Neural cell (in vitro differentiated cells): ENCODE measurements around the gene PTPRZ1. TPM values are rescaled to one million over a fixed set of nuclear protein-coding genes. Genes with fewer than 3 reads are reported as not detected.

Experiments
- H2AFZ ChIP-seq: fragments of 200-600, 300-800 bp; sonication (generic), shearing (Covaris generic); 2 replicates; pipeline ENCODE4 v1.6.0; 2014; ENCODE audit warnings: low read depth, mild to moderate bottlenecking, antibody characterized with exemption, low read length, moderate library complexity
- H3F3A ChIP-seq: fragments of 200-600 bp; shearing (Covaris generic); 2 replicates; pipeline ENCODE4 v1.6.1; 2016; ENCODE audit warnings: mild to moderate bottlenecking, moderate library complexity, mixed read lengths, antibody characterized with exemption, low read length; ENCODE audit not compliant: insufficient read depth, poor library complexity, severe bottlenecking
- H3K27ac ChIP-seq: fragments of 200-600, 300-800 bp; sonication (generic), shearing (Covaris generic); 2 replicates; pipeline ENCODE4 v1.5.1; 2014; ENCODE audit warnings: mild to moderate bottlenecking, low read length, moderate library complexity
- H3K27me3 ChIP-seq: fragments of 300-800, 200-600 bp; sonication (generic), shearing (Covaris generic); 2 replicates; pipeline ENCODE4 v1.6.0; 2014; ENCODE audit warnings: mild to moderate bottlenecking, low read depth, low read length, moderate library complexity; ENCODE audit not compliant: insufficient read depth
- H3K36me3 ChIP-seq: fragments of 300-800, 200-600 bp; sonication (generic), shearing (Covaris generic); 2 replicates; pipeline ENCODE4 v1.5.1; 2014; ENCODE audit warnings: mild to moderate bottlenecking, antibody characterized with exemption, low read length, moderate library complexity; ENCODE audit not compliant: insufficient read depth
- H3K4me2 ChIP-seq: fragments of 300-800, 200-600 bp; sonication (generic), shearing (Covaris generic); 2 replicates; pipeline ENCODE4 v1.6.0; 2014; ENCODE audit warnings: mild to moderate bottlenecking, low read length
- H3K4me3 ChIP-seq: fragments of 300-800, 200-600 bp; sonication (generic), shearing (Covaris generic); 2 replicates; pipeline ENCODE4 v1.5.1; 2014; ENCODE audit warnings: mild to moderate bottlenecking, low read length, moderate library complexity
- H3K79me2 ChIP-seq: fragments of 200-600 bp; shearing (Covaris generic); replicated peaks from 2 replicates; pipeline ENCODE4 v1.6.0; 2014; ENCODE audit warnings: mild to moderate bottlenecking, low read length, moderate library complexity; ENCODE audit not compliant: insufficient read depth
- H3K9ac ChIP-seq: fragments of 300-800, 200-600 bp; sonication (generic), shearing (Covaris generic); 2 replicates; pipeline ENCODE4 v1.6.1; 2016; ENCODE audit warnings: mild to moderate bottlenecking, low read length, mixed read lengths
- H3K9me2 ChIP-seq: fragments of 200-600 bp; shearing (Covaris generic); 2 replicates; pipeline ENCODE4 v1.6.1; 2016; ENCODE audit warnings: mild to moderate bottlenecking, low read length, mixed read lengths; ENCODE audit not compliant: insufficient read depth
- H3K9me3 ChIP-seq: fragments of 200-600, 300-800 bp; sonication (generic), shearing (Covaris generic); 2 replicates; pipeline ENCODE4 v1.6.1; 2016; ENCODE audit warnings: mild to moderate bottlenecking, mixed run types, low read length, moderate library complexity, mixed read lengths
- H4K20me1 ChIP-seq: fragments of 200-600 bp; shearing (Covaris generic); 2 replicates; pipeline ENCODE4 v1.6.1; 2016; ENCODE audit warnings: mild to moderate bottlenecking, mixed run types; ENCODE audit not compliant: insufficient read depth
- EP300 ChIP-seq: fragments of 450-650 bp; conservative IDR thresholded peaks from 2 replicates; pipeline ENCODE4 v1.6.1; 2014; ENCODE audit warnings: antibody characterized with exemption, mild to moderate bottlenecking, moderate library complexity; ENCODE audit not compliant: poor library complexity, severe bottlenecking
- EZH2 ChIP-seq: fragments of 200-600, 300-800 bp; shearing (Covaris generic), sonication (generic); IDR thresholded peaks from 2 replicates; pipeline ENCODE4 v1.6.1; 2014; ENCODE audit warnings: antibody characterized with exemption, low read length, borderline replicate concordance, mild to moderate bottlenecking; ENCODE audit not compliant: insufficient read depth, poor library complexity, severe bottlenecking
- MXI1 ChIP-seq: fragments of 450-650 bp; conservative IDR thresholded peaks from 2 replicates; pipeline ENCODE4 v1.6.1; 2014; ENCODE audit warnings: antibody characterized with exemption, mild to moderate bottlenecking; ENCODE audit not compliant: poor library complexity, severe bottlenecking
- POLR2AphosphoS5 ChIP-seq: IDR thresholded peaks from 2 replicates; pipeline ENCODE4 v1.6.1; 2012
- RAD21 ChIP-seq: fragments of 450-650 bp; conservative IDR thresholded peaks from 2 replicates; pipeline ENCODE4 v1.6.1; 2014; ENCODE audit warnings: antibody characterized with exemption, mild to moderate bottlenecking, moderate library complexity
- SMC3 ChIP-seq: fragments of 450-650 bp; conservative IDR thresholded peaks from 2 replicates; pipeline ENCODE4 v1.6.1; 2014; ENCODE audit warnings: antibody characterized with exemption, mild to moderate bottlenecking, moderate library complexity; ENCODE audit not compliant: poor library complexity
- TAF1 ChIP-seq: IDR thresholded peaks from 2 replicates; pipeline ENCODE4 v1.6.1; 2012; ENCODE audit warnings: low read depth
- polyA plus RNA-seq: library from polyadenylated mRNA; depleted of rRNA; stranded (reverse); fragments of >200 nt; gene quantifications from 2 replicates; pipeline ENCODE4 v1.2.3, GENCODE V29; 2014
- TF ChIP-seq, protein P1 (sequence below): IDR thresholded peaks from 2 replicates; pipeline ENCODE4 v1.6.1; 2012; ENCODE audit warnings: borderline replicate concordance
- TF ChIP-seq, protein P2 (sequence below): fragments of 450-650 bp; IDR thresholded peaks from 2 replicates; pipeline ENCODE4 v1.5.1; 2014; ENCODE audit warnings: antibody characterized with exemption, mild to moderate bottlenecking, moderate library complexity; ENCODE audit not compliant: poor library complexity, severe bottlenecking

PTPRZ1 gene
- polyA plus RNA-seq, 1 donor from 2014 or later, result 11.8 TPM

DNA sequence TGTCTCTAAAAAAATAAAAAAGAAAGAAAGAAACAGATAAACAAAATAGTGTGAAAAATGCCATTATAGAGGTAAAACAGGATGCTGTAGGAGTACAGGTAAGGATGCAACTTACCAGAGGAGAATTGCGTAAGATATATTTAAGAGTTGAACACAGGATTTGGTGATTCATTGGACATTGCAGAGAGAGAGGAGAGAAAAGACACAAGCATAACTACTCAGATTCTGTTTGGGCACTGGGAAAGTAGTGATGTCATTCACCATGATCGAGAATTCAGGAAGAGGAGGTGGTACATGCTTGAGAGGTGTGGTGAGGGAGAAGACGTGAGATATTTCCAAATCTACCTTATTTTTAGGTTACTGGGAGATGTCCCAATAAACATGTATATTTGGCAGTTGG, 173.4 kb downstream of the PTPRZ1 start:
- no peak overlapping the region for H2AFZ ChIP-seq
- no peaks in the 10 kb centered on the region for H3K27me3 ChIP-seq
- H3K27ac ChIP-seq, result no peak overlapping the region
- H3K9ac ChIP-seq, result no peak overlapping the region
- H3F3A ChIP-seq, result no peaks in the 10 kb centered on the region
- no peaks in the 10 kb centered on the region for H4K20me1 ChIP-seq
- H3K4me3 ChIP-seq, result no peak overlapping the region
- TF ChIP-seq MXI1 (no peak), EP300 (no peak), EZH2 (no peak), TAF1 (no peak), SMC3 (no peak), RAD21 (no peak), POLR2AphosphoS5 (no peak)
- TF ChIP-seq, protein P1, sequence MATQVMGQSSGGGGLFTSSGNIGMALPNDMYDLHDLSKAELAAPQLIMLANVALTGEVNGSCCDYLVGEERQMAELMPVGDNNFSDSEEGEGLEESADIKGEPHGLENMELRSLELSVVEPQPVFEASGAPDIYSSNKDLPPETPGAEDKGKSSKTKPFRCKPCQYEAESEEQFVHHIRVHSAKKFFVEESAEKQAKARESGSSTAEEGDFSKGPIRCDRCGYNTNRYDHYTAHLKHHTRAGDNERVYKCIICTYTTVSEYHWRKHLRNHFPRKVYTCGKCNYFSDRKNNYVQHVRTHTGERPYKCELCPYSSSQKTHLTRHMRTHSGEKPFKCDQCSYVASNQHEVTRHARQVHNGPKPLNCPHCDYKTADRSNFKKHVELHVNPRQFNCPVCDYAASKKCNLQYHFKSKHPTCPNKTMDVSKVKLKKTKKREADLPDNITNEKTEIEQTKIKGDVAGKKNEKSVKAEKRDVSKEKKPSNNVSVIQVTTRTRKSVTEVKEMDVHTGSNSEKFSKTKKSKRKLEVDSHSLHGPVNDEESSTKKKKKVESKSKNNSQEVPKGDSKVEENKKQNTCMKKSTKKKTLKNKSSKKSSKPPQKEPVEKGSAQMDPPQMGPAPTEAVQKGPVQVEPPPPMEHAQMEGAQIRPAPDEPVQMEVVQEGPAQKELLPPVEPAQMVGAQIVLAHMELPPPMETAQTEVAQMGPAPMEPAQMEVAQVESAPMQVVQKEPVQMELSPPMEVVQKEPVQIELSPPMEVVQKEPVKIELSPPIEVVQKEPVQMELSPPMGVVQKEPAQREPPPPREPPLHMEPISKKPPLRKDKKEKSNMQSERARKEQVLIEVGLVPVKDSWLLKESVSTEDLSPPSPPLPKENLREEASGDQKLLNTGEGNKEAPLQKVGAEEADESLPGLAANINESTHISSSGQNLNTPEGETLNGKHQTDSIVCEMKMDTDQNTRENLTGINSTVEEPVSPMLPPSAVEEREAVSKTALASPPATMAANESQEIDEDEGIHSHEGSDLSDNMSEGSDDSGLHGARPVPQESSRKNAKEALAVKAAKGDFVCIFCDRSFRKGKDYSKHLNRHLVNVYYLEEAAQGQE, result no peak
- TF ChIP-seq, protein P2, sequence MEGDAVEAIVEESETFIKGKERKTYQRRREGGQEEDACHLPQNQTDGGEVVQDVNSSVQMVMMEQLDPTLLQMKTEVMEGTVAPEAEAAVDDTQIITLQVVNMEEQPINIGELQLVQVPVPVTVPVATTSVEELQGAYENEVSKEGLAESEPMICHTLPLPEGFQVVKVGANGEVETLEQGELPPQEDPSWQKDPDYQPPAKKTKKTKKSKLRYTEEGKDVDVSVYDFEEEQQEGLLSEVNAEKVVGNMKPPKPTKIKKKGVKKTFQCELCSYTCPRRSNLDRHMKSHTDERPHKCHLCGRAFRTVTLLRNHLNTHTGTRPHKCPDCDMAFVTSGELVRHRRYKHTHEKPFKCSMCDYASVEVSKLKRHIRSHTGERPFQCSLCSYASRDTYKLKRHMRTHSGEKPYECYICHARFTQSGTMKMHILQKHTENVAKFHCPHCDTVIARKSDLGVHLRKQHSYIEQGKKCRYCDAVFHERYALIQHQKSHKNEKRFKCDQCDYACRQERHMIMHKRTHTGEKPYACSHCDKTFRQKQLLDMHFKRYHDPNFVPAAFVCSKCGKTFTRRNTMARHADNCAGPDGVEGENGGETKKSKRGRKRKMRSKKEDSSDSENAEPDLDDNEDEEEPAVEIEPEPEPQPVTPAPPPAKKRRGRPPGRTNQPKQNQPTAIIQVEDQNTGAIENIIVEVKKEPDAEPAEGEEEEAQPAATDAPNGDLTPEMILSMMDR, result no peak
- no peak overlapping the region for H3K4me2 ChIP-seq
- H3K9me2 ChIP-seq, result no peaks in the 10 kb centered on the region
- H3K36me3 ChIP-seq, result peaks cover 4% of the 10 kb centered on the region
- no peaks in the 10 kb centered on the region for H3K9me3 ChIP-seq
- no peaks in the 10 kb centered on the region for H3K79me2 ChIP-seq

DNA sequence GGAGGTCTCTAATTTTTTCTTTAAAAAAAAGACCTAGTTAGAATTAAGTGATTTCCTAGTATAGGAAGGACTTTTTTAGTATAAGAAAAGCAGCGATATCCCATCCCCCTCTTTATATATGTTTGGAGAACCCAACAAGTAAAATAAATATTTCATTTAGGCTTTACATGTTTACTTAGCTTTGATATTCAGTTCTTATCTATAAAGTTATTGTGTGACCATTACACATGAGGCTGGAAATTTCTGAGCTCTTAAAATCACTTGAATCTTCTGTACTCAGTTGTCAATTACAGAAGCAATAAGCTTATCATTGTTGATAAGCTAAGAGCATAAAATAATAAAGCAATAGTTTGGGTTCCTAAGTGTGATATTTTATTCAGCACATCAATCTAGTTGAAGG, 181.4 kb downstream of the PTPRZ1 start:
- H3K79me2 ChIP-seq, result no peaks in the 10 kb centered on the region
- H3K9me3 ChIP-seq, result no peaks in the 10 kb centered on the region
- no peak overlapping the region for H3K4me3 ChIP-seq
- no peaks in the 10 kb centered on the region for H3K36me3 ChIP-seq
- no peak overlapping the region for H2AFZ ChIP-seq
- no peak overlapping the region for H3K4me2 ChIP-seq
- H3F3A ChIP-seq, result no peaks in the 10 kb centered on the region
- H4K20me1 ChIP-seq, result no peaks in the 10 kb centered on the region
- TF ChIP-seq EP300 (no peak), SMC3 (no peak), RAD21 (no peak), POLR2AphosphoS5 (no peak), MXI1 (no peak), EZH2 (no peak), TAF1 (no peak)
- TF ChIP-seq, protein P2, result no peak
- TF ChIP-seq, protein P1, result no peak
- no peak overlapping the region for H3K27ac ChIP-seq
- no peak overlapping the region for H3K9ac ChIP-seq
- no peaks in the 10 kb centered on the region for H3K27me3 ChIP-seq
- H3K9me2 ChIP-seq, result no peaks in the 10 kb centered on the region
